ENCODE data around the gene UROS. TPM values are rescaled to one million over a fixed set of nuclear protein-coding genes. Genes with fewer than 3 reads are reported as not detected.

UROS gene
- total RNA-seq, 1 donor from 2014 or later, result 64.6 TPM

DNA sequence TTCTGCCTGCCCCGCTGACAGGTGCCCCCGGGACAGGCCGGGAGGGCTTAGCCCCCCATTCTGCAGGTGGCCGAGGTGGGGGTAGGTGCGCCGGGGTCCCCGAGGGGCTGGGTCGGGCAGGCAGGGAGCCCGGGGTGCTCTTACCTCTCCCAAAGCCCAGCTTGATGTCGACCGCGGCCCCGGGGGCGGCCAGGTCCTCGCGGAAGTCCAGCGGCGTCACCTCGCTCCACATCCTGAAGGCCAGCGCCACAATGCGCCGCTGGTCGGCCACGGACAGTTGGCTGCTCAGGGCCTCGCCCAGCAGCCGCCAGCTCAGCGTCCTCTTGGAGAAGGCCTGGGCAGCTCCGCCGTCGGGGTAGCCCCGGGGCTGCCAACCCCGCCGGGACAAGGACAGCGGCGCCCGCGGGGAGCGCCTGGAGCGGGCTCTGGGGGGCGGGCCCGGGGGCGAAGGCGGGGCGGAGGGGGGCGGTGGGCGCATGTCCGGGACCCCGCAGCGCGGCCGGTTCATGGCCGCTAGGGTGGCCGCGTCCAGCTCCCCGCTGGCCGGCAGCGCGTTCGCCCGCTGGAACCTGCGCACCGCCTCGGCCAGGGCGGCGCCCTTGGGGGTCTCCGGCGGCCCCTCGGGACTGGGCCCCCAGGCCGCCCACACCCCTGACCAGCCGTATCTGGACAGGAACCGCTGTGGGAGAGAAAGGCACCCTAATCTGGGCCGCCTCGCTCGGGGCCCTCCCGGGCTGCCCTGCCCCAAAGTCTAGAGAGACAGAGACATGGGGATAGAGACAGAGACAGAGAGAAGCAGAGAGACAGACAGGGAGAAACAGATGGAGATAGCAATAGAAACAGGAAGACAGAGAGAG, 49.1 kb downstream of the UROS start:
- TF ChIP-seq, protein P1, sequence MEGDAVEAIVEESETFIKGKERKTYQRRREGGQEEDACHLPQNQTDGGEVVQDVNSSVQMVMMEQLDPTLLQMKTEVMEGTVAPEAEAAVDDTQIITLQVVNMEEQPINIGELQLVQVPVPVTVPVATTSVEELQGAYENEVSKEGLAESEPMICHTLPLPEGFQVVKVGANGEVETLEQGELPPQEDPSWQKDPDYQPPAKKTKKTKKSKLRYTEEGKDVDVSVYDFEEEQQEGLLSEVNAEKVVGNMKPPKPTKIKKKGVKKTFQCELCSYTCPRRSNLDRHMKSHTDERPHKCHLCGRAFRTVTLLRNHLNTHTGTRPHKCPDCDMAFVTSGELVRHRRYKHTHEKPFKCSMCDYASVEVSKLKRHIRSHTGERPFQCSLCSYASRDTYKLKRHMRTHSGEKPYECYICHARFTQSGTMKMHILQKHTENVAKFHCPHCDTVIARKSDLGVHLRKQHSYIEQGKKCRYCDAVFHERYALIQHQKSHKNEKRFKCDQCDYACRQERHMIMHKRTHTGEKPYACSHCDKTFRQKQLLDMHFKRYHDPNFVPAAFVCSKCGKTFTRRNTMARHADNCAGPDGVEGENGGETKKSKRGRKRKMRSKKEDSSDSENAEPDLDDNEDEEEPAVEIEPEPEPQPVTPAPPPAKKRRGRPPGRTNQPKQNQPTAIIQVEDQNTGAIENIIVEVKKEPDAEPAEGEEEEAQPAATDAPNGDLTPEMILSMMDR (IDR thresholded peaks at IDR 0.05; ENCODE audit: insufficient read depth, low read depth, low read length), result no peak
- TF ChIP-seq EZH2 (IDR thresholded peaks at IDR 0.05; ENCODE audit: insufficient read depth, low read length), result no peak
- peaks cover 30% of the 10 kb centered on the region for H3K27me3 Mint-ChIP-seq (ENCODE audit: low read depth, unreplicated experiment)
- H3K27ac Mint-ChIP-seq (ENCODE audit: unreplicated experiment), result no peak overlapping the region
- H3K27ac ChIP-seq (ENCODE audit: low read depth, low read length), result no peak overlapping the region
- no peak overlapping the region for H3K9ac ChIP-seq (ENCODE audit: low read length)
- H2AFZ ChIP-seq (ENCODE audit: low read depth, low read length), result no peak overlapping the region
- H3K9me3 ChIP-seq (ENCODE audit: insufficient read depth, low read depth, low read length), result no peaks in the 10 kb centered on the region
- H3K9me3 Mint-ChIP-seq (ENCODE audit: unreplicated experiment), result peaks cover 12% of the 10 kb centered on the region
- no peaks in the 10 kb centered on the region for H3K27me3 ChIP-seq (ENCODE audit: insufficient read depth, low read length)
- no peaks in the 10 kb centered on the region for H3K79me2 ChIP-seq (ENCODE audit: insufficient read depth, low read length)
- no peaks in the 10 kb centered on the region for H3K36me3 ChIP-seq (ENCODE audit: insufficient read depth, low read length)
- H3K36me3 Mint-ChIP-seq (ENCODE audit: low read depth, unreplicated experiment), result peaks cover 7% of the 10 kb centered on the region
- H3K4me1 Mint-ChIP-seq (ENCODE audit: low read depth, unreplicated experiment), result no peaks in the 10 kb centered on the region
- DNase-seq (ENCODE audit: low read depth) (no peak), FAIRE-seq (no peak)
- no peak overlapping the region for H3K4me2 ChIP-seq (ENCODE audit: low read length)
- H3K4me3 ChIP-seq (ENCODE audit: insufficient read depth, low read depth, low read length), result no peak overlapping the region
- H4K20me1 ChIP-seq (ENCODE audit: insufficient read depth, low read length), result no peaks in the 10 kb centered on the region
- H3K4me1 ChIP-seq (ENCODE audit: insufficient read depth, low read length), result no peaks in the 10 kb centered on the region
- H3K4me3 Mint-ChIP-seq (ENCODE audit: unreplicated experiment), result no peak overlapping the region

DNA sequence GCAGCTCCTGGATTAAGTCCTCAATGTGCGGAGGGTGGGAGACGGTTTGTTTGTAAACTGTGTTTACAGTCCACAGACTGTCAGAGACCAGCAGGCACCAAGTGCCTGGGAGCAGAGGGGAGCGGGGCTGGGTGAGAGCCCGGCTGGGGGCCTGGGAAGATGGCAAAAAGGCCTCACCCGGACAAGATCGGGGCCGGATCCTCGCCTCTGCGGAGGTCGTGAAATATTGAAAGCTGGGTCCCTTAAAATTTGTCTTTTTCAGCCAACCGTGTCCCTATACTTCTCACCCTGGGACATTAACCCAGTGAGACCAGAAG, 50.2 kb downstream of the UROS start:
- TF ChIP-seq EZH2 (IDR thresholded peaks at IDR 0.05; ENCODE audit: insufficient read depth, low read length), result no peak
- TF ChIP-seq, protein P1 (IDR thresholded peaks at IDR 0.05; ENCODE audit: insufficient read depth, low read depth, low read length), result no peak
- Mint-ChIP-seq H3K4me1 (ENCODE audit: low read depth, unreplicated experiment) (peaks cover 4% of the 10 kb centered on the region), H3K9me3 (ENCODE audit: unreplicated experiment) (peaks cover 4% of the 10 kb centered on the region), H3K27ac (ENCODE audit: unreplicated experiment) (no peak overlapping the region), H3K36me3 (ENCODE audit: low read depth, unreplicated experiment) (peaks cover 7% of the 10 kb centered on the region), H3K4me3 (ENCODE audit: unreplicated experiment) (no peak overlapping the region), H3K27me3 (ENCODE audit: low read depth, unreplicated experiment) (peaks cover 23% of the 10 kb centered on the region)
- no peaks in the 10 kb centered on the region for H3K4me1 ChIP-seq (ENCODE audit: insufficient read depth, low read length)
- H3K36me3 ChIP-seq (ENCODE audit: insufficient read depth, low read length), result no peaks in the 10 kb centered on the region
- H3K9ac ChIP-seq (ENCODE audit: low read length), result no peak overlapping the region
- H3K79me2 ChIP-seq (ENCODE audit: insufficient read depth, low read length), result no peaks in the 10 kb centered on the region
- H4K20me1 ChIP-seq (ENCODE audit: insufficient read depth, low read length), result no peaks in the 10 kb centered on the region
- FAIRE-seq, result no peak
- H3K27me3 ChIP-seq (ENCODE audit: insufficient read depth, low read length), result no peaks in the 10 kb centered on the region
- H3K9me3 ChIP-seq (ENCODE audit: insufficient read depth, low read depth, low read length), result no peaks in the 10 kb centered on the region
- H2AFZ ChIP-seq (ENCODE audit: low read depth, low read length), result no peak overlapping the region
- H3K4me2 ChIP-seq (ENCODE audit: low read length), result no peak overlapping the region
- H3K27ac ChIP-seq (ENCODE audit: low read depth, low read length), result no peak overlapping the region
- DNase-seq (ENCODE audit: low read depth), result no peak
- no peak overlapping the region for H3K4me3 ChIP-seq (ENCODE audit: insufficient read depth, low read depth, low read length)

All from astrocyte (in vitro differentiated cells and primary cell).